Renal cortex interstitium (tissue), 11 donors: Measurements from ENCODE around the gene DOCK6. TPM values are rescaled to one million over a fixed set of nuclear protein-coding genes. Genes with fewer than 3 reads are reported as not detected.

Source experiments
- DNase-seq, 11 donors: peaks; one replicate each; pipeline ENCODE4 v3.0.0-alpha.2; 2013; ENCODE audit warnings: low read depth in 9 of 11, low spot score in 4 of 11; ENCODE audit errors: extremely low read depth in 1 of 11
- polyA plus RNA-seq, 3 donors: library from polyadenylated mRNA; unstranded; fragments of 120-200 nt; gene quantifications; one replicate each; pipeline ENCODE4 v1.2.1, GENCODE V29; 2013; ENCODE audit not compliant: insufficient read length in 3 of 3

The DOCK6 gene
- polyA plus RNA-seq, 3 donors: 36.4 to 66.4 (median 52.8) TPM

- no peak for DNase-seq
These were observed 4.4 kb downstream of the DOCK6 start for GRCh38 chr19:11257846-11258380.

DNA sequence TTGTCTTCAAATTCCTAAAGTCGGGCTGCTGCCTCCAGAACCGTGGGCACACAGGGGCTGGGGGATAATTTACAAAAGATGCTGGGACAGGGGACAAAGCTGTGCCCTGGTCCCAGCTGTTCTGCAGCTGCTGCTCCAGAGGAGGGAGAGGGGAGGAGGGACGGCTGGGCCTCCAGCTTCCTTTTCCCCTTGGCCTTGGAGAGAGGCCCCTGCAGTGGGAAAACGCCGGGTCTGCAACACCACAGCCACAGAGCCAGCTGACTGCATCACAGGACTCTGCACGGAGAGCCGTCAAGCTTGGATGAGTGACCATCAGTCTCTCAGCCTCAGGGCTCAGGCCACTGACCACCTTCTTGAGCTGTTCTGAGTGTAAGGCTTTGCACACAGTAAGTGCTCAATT lies 6.1 kb downstream of the DOCK6 start:
- peak in 7 of 11 donors; percentile 44 to 78 (median 72) for DNase-seq

DNA sequence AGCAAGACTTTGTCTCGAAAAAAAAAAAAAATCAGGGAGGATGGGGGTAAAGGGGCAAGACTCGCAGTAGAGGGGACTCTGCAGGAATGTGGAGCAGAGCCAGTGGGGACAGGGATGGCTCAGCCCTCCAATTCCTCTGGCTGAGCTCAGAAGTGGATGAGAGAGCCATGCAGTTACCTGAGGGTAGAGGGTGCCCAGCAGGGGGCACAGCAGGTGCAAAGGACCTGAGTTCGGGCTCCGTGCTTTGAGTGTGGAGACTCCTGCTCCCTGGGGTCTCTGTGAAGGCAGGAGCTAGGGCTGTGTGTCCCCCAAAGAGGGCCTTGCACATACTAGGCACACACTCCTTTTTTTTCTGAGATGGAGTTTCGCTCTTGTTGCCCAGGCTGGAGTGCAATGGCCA lies 7.7 kb downstream of the DOCK6 start:
- no peak for DNase-seq

GRCh38 chr19:11252665-11253355 lies 9.5 kb downstream of the DOCK6 start:
- no peak for DNase-seq

- no peak for DNase-seq
These were observed 10.5 kb downstream of the DOCK6 start for GRCh38 chr19:11251650-11252314.

DNA sequence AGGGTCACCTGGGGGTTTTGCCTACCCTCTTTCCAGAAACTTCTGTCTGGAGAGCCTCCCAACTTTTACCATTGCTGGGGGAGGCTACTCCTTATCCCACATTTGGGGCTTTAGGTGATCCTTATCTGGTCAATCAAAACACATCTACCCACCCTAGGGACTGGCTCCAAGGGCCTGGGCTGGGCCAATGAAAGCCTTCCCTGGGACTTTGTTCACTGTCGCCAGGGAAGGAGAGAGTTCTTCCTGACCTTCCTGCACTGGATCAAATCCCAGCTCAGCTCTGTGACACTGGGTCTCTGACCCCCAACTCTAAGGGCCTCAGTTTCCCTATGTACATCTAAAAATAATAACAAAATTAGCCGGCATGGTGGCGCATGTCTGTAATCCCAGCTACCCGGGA lies 11.1 kb downstream of the DOCK6 start:
- DNase-seq: no peak

GRCh38 chr19:11248852-11249251 lies 13.5 kb downstream of the DOCK6 start:
- no peak for DNase-seq

GRCh38 chr19:11247934-11248333 lies 14.4 kb downstream of the DOCK6 start:
- no peak for DNase-seq

DNA sequence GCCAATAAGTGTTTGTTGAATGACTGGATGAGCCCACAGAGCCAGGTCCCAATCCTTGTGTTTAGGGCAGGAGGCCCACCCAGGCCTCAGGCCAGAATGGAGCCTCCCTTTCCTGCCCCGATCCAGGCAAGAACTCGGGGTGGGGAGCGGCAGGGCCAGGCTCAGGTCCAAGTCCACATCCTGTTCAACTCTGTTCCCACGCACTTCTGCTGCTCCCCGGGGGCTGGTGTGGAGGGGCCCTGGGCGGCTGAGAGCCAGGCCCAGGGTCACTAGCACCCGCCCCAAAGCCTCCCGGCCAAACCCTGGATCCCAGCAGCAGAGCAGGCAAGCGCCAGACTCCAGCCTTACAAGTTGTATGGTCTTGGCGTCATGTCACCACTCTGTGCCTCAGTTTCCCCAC lies 14.9 kb downstream of the DOCK6 start:
- DNase-seq: no peak

GRCh38 chr19:11246941-11247340 lies 15.4 kb downstream of the DOCK6 start:
- DNase-seq: no peak

DNA sequence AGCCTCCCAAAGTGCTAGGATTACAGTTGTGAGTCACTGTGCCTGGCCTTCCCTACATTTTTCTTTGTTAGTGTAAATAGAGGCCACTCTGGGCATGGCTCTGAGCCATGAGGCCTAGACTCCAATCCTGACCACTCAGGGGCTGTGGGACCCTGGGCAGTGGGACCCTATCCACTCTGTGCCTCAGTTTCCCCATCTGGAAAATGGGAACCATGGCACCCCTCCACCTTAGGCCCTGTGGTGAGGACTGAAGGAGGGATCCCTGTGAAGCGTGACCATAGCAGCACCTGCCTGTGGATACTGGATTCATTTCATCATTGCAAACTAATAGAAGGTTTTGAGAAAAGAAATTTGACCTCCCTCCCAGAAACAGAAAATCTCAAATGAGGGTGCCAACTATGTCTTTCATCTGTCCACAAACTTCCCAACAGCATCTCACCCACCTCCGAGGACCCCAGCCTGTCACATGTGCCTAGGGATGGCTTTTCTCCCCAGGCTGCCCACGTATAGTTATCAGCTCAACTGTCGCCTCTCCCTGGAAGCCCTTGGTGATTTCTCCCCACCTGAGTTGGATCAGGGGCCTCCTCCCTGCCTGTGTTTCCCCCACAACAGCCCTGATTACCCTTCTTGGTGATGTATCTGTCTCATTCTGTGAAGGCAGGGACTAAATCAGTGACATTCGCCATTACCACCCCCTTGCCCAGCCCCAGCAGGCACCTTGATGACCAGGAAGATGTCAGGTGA lies 17.3 kb downstream of the DOCK6 start:
- DNase-seq: no peak

GRCh38 chr19:11243798-11244169 lies 18.5 kb downstream of the DOCK6 start:
- DNase-seq: no peak

DNA sequence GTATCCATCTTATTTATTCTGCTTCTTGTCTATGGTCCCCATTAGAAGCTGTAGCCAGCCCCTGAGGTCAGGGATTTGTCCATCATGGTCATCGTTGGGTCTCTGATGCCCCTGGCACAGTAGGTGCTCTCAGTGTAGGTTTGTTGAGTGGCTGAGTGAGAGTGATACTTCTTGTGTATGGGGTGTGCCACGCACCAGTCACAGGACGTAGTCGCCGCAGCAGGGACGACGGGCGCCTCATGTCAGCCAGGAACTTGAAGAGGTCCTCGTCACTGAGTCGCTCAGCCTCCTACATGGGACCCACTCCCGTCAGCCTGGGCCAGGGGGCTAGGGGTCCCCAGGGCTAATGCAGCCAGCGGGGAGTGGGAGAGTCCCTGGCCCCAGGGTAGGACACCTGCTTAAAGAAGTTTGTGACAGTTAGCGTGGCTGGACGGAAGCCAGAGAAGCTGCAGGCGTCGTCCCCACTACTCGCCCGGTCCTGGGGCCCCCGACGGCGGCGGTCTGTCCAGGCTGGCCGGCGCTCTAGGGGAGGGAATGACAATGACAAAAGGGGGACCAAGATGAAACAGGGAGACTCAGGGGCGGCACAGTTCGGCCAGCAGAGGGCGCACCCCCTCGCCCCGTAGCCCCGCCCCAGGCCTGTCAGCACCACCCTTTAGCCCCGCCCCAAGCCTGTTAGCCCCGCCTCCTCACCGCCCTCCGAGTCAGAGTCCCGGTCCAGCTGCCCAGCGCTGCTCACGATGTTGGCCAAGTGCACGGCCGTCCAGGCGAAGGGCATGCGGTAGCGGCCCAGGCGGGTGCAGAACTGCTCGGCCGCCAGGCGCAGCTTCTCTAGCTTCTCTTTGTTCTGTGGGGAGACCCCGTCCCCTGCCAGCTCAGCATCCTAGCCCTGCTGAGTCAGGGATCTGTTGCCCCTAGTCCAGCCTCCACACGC lies 19.2 kb downstream of the DOCK6 start:
- DNase-seq: peak in 10 of 11 donors; percentile 17 to 79 (median 66)

- no peak for DNase-seq
These were observed 20.3 kb downstream of the DOCK6 start for GRCh38 chr19:11242025-11242424.

GRCh38 chr19:11240008-11240444 lies 22.3 kb downstream of the DOCK6 start:
- no peak for DNase-seq

- no peak for DNase-seq
These were observed 22.8 kb downstream of the DOCK6 start, which contains the start of gene ANGPTL8 for GRCh38 chr19:11239377-11240000. TSS of gene ANGPTL8 (plus strand) at chr19:11239619. CDS start at chr19:11239638, 19 bp downstream.

DNA sequence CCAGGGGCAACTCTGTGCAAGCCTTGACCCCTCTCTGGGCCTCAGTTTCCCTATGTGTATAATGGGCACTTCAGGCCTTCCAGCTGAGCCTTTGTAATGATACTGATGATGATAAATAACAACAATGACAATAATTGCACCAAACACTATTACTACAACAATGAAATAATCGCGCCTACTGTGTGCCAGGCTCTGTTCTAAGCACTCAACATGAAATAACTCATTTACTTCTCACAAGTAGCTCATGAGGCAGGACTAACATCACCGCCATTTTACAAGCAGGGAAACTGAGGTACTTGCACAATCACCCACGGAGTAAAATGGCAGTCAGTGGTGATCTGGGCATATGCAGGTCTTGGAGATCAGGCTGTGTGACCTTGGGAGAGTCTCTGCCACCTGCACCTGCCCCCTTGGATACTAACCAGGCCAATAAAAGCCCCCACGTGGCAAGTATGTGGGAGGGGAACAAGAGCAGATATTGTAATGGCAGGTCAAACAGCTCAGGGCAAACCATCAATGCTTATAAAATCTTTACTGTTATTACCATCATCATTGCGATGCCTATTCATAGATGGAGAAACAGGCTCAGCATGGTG lies 23.4 kb downstream of the DOCK6 start:
- DNase-seq: no peak

- DNase-seq: no peak
These were observed 24.3 kb downstream of the DOCK6 start for GRCh38 chr19:11238041-11238440.
